GM12878 (cell line): ENCODE measurements around the gene RAPGEF6. TPM values are rescaled to one million over a fixed set of nuclear protein-coding genes. Genes with fewer than 3 reads are reported as not detected.

Experiments
- ATAC-seq: fragments of 200-7000 bp; cut with Tn5 transposase; 3 replicates; pipeline ENCODE4 v1.9.1; 2020; ENCODE audit warnings: mild to moderate bottlenecking, moderate library complexity
- BruUV-seq: library from RNA; stranded (reverse); fragments of 400-500 nt; replicated peaks from 2 replicates; lab custom pipeline; 2021; lab: Mats Ljungman, UMichigan
- CTCF ChIA-PET: fragments of 300-600 bp; sonication (Branson Sonifier 250); formaldehyde crosslinking; extraction: SDS; loops from one replicate; lab custom pipeline; 2021; ENCODE audit warnings: inconsistent platforms; lab: Yijun Ruan, JAX
- POLR2A ChIA-PET: fragments of 350-600 bp; formaldehyde crosslinking; extraction: SDS; loops from one replicate; lab custom pipeline; 2021; ENCODE audit warnings: inconsistent platforms; lab: Charles Lee
- RAD21 ChIA-PET: fragments of 300-600 bp; sonication (Branson Sonifier 250); formaldehyde crosslinking; loops from one replicate; lab custom pipeline; 2023; ENCODE audit warnings: antibody characterized with exemption; ENCODE audit not compliant: unreplicated experiment; lab: Charles Lee
- SMC1A ChIA-PET: fragments of 300-600 bp; sonication (Branson Sonifier 250); formaldehyde crosslinking; loops from one replicate; lab custom pipeline; 2023; ENCODE audit not compliant: unreplicated experiment, uncharacterized antibody; lab: Charles Lee
- DNase-seq: peaks from one replicate; pipeline ENCODE4 v3.0.0-alpha.2; 2011; ENCODE audit warnings: low read depth, low spot score
- FAIRE-seq: peaks from 3 replicates; lab custom pipeline; 2011; peaks lifted over from hg19 to GRCh38; lab: Jason Lieb, UNC
- H2AFZ ChIP-seq: 2 replicates; pipeline ENCODE4 v1.6.0; 2011; ENCODE audit warnings: low read depth, low read length, control low read depth; ENCODE audit not compliant: control insufficient read depth
- H3K27ac ChIP-seq: 2 replicates; pipeline ENCODE4 v1.5.1; 2011; ENCODE audit warnings: control low read depth; ENCODE audit not compliant: control insufficient read depth, insufficient read depth
- H3K27me3 ChIP-seq, 2 experiments: replicated peaks in 1 of 2; 2 replicates each; pipeline versions ENCODE4 v1.6.0 to v1.6.1; 2011; ENCODE audit warnings: low read length in 1 of 2; ENCODE audit not compliant: control insufficient read depth in 2 of 2, insufficient read depth in 2 of 2
- H3K36me3 ChIP-seq, 2 experiments: 2 replicates each; pipeline ENCODE4 v1.5.1; 2011; ENCODE audit warnings: low read length in 1 of 2; ENCODE audit not compliant: control insufficient read depth in 2 of 2, insufficient read depth in 2 of 2
- H3K4me1 ChIP-seq: 2 replicates; pipeline ENCODE4 v1.6.1; 2011; ENCODE audit warnings: mild to moderate bottlenecking, low read length, moderate library complexity, mixed read lengths; ENCODE audit not compliant: control insufficient read depth, insufficient read depth
- H3K4me2 ChIP-seq: 2 replicates; pipeline ENCODE4 v1.6.0; 2011; ENCODE audit warnings: control low read depth; ENCODE audit not compliant: control insufficient read depth, insufficient read depth
- H3K4me3 ChIP-seq: fragments of 200-600 bp; sonication (generic); 2 replicates; pipeline ENCODE4 v1.5.1; 2016
- H3K79me2 ChIP-seq: 2 replicates; pipeline ENCODE4 v1.6.0; 2011; ENCODE audit warnings: low read length; ENCODE audit not compliant: control insufficient read depth, insufficient read depth
- H3K9ac ChIP-seq: 2 replicates; pipeline ENCODE4 v1.8.0; 2011; ENCODE audit warnings: low read length, control low read depth, mixed read lengths; ENCODE audit not compliant: control insufficient read depth, insufficient read depth
- H3K9me3 ChIP-seq: replicated peaks from 3 replicates; pipeline ENCODE4 v1.5.1; 2011; ENCODE audit warnings: mild to moderate bottlenecking, low read length; ENCODE audit not compliant: control insufficient read depth, insufficient read depth
- H4K20me1 ChIP-seq: 2 replicates; pipeline ENCODE4 v1.6.0; 2011; ENCODE audit not compliant: control insufficient read depth, insufficient read depth
- ATF7 ChIP-seq: fragments of 450-650 bp; IDR thresholded peaks from 2 replicates; pipeline ENCODE4 v1.6.1; 2016; ENCODE audit warnings: low read depth, mild to moderate bottlenecking
- BACH1 ChIP-seq: fragments of 450-650 bp; IDR thresholded peaks from 2 replicates; pipeline ENCODE4 v1.6.1; 2017; ENCODE audit warnings: mild to moderate bottlenecking, borderline replicate concordance
- BHLHE40 ChIP-seq, 2 experiments: fragments of 450-650 bp in 1 of 2; IDR thresholded peaks; 2 replicates each; pipeline ENCODE4 v1.6.1; 2011 to 2017; ENCODE audit warnings: low read depth in 2 of 2, borderline replicate concordance in 1 of 2, improper control_type of control experiment in 1 of 2, low read length in 1 of 2, mild to moderate bottlenecking in 1 of 2
- CHD4 ChIP-seq: fragments of 200-600 bp; sonication (generic); IDR thresholded peaks from 2 replicates; pipeline ENCODE4 v1.6.1; 2016; ENCODE audit warnings: mild to moderate bottlenecking
- HDAC2 ChIP-seq: fragments of 200-600 bp; sonication (generic); IDR thresholded peaks from 2 replicates; pipeline ENCODE4 v1.6.1; 2017
- MEF2A ChIP-seq: IDR thresholded peaks from 2 replicates; pipeline ENCODE4 v1.6.1; 2011; ENCODE audit warnings: low read depth, mild to moderate bottlenecking, low read length, moderate library complexity; ENCODE audit not compliant: insufficient read depth
- PML ChIP-seq: IDR thresholded peaks from 2 replicates; pipeline ENCODE4 v1.6.1; 2012; ENCODE audit warnings: low read length, inconsistent platforms
- RAD51 ChIP-seq: fragments of 450-650 bp; IDR thresholded peaks from 2 replicates; pipeline ENCODE4 v1.6.1; 2016; ENCODE audit warnings: moderate library complexity, mild to moderate bottlenecking, inconsistent platforms
- TCF7 ChIP-seq: IDR thresholded peaks from 2 replicates; pipeline ENCODE4 v1.6.1; 2014; ENCODE audit warnings: antibody characterized with exemption, borderline replicate concordance
- WGBS: methylation state at CpG from one replicate; pipeline ENCODE4 v1.1.6; 2016; ENCODE audit warnings: low lambda C conversion rate; ENCODE audit not compliant: insufficient replicate concordance, insufficient coverage; ENCODE audit errors: missing lambda C conversion rate; 5-methylcytosine and 5-hydroxymethylcytosine counted together
- in situ Hi-C: fragments of 300-500 bp; cut with MboI; formaldehyde crosslinking; loops from 9 replicates; pipeline ENCODE4 v1.14.3; 2018; ENCODE audit warnings: mixed read lengths
- intact Hi-C: fragments of 100-400 bp; cut with micrococcal nuclease; formaldehyde crosslinking; loops from one replicate; pipeline ENCODE4 v1.14.2; 2022; ENCODE audit not compliant: unreplicated experiment
- polyA plus RNA-seq, 11 experiments: library from polyadenylated mRNA; depleted of rRNA in 4 of 11; unstranded in 6 of 11; stranded (reverse) in 5 of 11; fragments of >200 nt; fragmentation: Nextera tagmentation in 4 of 11; fragmentation: Illumina TruSeq in 1 of 11; extraction: Ambion mirVana in 4 of 11; extraction: Trizol in 1 of 11; gene quantifications; 1 replicate in 1 of 11; 2 replicates in 10 of 11; pipeline versions ENCODE4 v1.2.1 to v1.2.3, GENCODE V29; 2011 to 2016; ENCODE audit warnings: inconsistent platforms in 2 of 11, missing spikeins in 2 of 11, low read depth in 1 of 11
- total RNA-seq, 4 experiments: library from RNA; depleted of rRNA in 3 of 4; stranded (reverse); fragments of >200 nt in 3 of 4; fragmentation: Illumina TruSeq in 1 of 4; extraction: Trizol in 1 of 4; gene quantifications; 2 replicates each; pipeline versions ENCODE4 v1.2.1 to v1.2.3, GENCODE V29; 2013 to 2021
- TF ChIP-seq, protein P1 (sequence below): fragments of 150-350 bp; IDR thresholded peaks from 2 replicates; pipeline ENCODE4 v1.6.1; 2014; ENCODE audit warnings: mild to moderate bottlenecking, low read depth, low read length
- TF ChIP-seq, protein P2 (sequence below): fragments of 450-650 bp; IDR thresholded peaks from 2 replicates; pipeline ENCODE4 v1.6.1; 2017; ENCODE audit warnings: mild to moderate bottlenecking

Gene RAPGEF6
- total and polyA plus RNA-seq, 10 of the 15 experiments (the other 5 are each of a cell fraction or from before 2014, with no cell fraction given), result 2.9 to 24.0 (median 14.2) TPM

GRCh38 chr5:131386779-131387178 lies 248.2 kb downstream of the RAPGEF6 start:
- Histone ChIP-seq H3K27me3 (no peaks in the 10 kb centered on the region), H3K27ac (no peak overlapping the region), H3K79me2 (peaks cover 47% of the 10 kb centered on the region), H3K9me3 (no peaks in the 10 kb centered on the region), H3K36me3 (peaks cover 5 to 19% of the 10 kb centered on the region in 2 experiments), H3K4me2 (no peak overlapping the region), H3K9ac (no peak overlapping the region), H3K4me1 (peaks cover 23% of the 10 kb centered on the region), H3K4me3 (no peak overlapping the region), H4K20me1 (no peaks in the 10 kb centered on the region), H2AFZ (no peak overlapping the region)
- TSS peak; percentile 7 for BruUV-seq
- ChIA-PET SMC1A (interaction anchor here (1.1 to 5.9 kb wide), 4 partner anchors 14 to 122 kb away, joined by 3 to 67 read pairs (median 4); partner anchors contain the start of gene CDC42SE2), RAD21 (interaction anchor here (0.9 kb wide), 1 partner anchor 122 kb away, joined by 3 read pairs; the partner anchor contains the start of gene CDC42SE2), POLR2A (no interaction called here), CTCF (interaction anchor here (1.4 kb wide), 1 partner anchor 9 kb away, joined by 4 read pairs; no protein-coding TSS in a partner anchor)
- no peak for TF ChIP-seq BACH1
- no peak for TF ChIP-seq ATF7
- in situ Hi-C loops (no loop called here), intact Hi-C loops (no loop called here)
- FAIRE-seq (no peak), DNase-seq (no peak), ATAC-seq (no peak)
- 96% methylated on average over 4 of the region's 4 CpGs for WGBS

DNA sequence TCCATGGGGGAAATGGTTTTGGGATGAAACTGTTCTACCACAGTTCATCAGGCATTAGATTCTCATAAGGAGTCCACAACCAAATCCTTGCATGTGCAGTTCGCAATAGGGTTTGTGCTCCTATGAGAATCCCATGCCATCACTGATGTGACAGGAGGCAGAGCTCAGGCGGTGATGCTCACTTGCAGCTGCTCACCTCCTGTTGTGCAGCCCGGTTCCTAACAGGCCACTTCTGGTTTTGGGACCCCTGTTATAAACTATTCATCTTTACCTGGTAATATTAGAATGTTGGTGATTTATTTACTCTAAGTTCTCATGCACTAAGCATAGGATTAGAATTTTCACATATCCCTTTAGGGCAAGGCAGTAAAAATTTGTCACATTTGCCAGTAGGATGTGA lies 248.9 kb downstream of the RAPGEF6 start:
- Histone ChIP-seq H3K27me3 (no peaks in the 10 kb centered on the region), H3K4me3 (no peak overlapping the region), H3K4me2 (no peak overlapping the region), H3K79me2 (peaks cover 53% of the 10 kb centered on the region), H3K27ac (no peak overlapping the region), H4K20me1 (no peaks in the 10 kb centered on the region), H3K4me1 (peaks cover 30% of the 10 kb centered on the region), H3K9me3 (no peaks in the 10 kb centered on the region), H3K36me3 (peaks cover 5 to 16% of the 10 kb centered on the region in 2 experiments), H2AFZ (no peak overlapping the region), H3K9ac (no peak overlapping the region)
- in situ Hi-C loops, result no loop called here
- no TSS peak for BruUV-seq
- WGBS, result 98% methylated on average over 3 of the region's 3 CpGs
- DNase-seq (no peak), FAIRE-seq (no peak), ATAC-seq (no peak)
- TF ChIP-seq TCF7, result no peak
- TF ChIP-seq, protein P1, sequence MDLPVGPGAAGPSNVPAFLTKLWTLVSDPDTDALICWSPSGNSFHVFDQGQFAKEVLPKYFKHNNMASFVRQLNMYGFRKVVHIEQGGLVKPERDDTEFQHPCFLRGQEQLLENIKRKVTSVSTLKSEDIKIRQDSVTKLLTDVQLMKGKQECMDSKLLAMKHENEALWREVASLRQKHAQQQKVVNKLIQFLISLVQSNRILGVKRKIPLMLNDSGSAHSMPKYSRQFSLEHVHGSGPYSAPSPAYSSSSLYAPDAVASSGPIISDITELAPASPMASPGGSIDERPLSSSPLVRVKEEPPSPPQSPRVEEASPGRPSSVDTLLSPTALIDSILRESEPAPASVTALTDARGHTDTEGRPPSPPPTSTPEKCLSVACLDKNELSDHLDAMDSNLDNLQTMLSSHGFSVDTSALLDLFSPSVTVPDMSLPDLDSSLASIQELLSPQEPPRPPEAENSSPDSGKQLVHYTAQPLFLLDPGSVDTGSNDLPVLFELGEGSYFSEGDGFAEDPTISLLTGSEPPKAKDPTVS, result no peak
- no peak for TF ChIP-seq BHLHE40 (IDR thresholded peaks at IDR 0.05; ENCODE audit: borderline replicate concordance in 1 of 2, low read depth in 2 of 2, low read length in 1 of 2)
- TF ChIP-seq CHD4, result no peak
- no peak for TF ChIP-seq MEF2A
- TF ChIP-seq PML, result no peak
- TF ChIP-seq HDAC2, result no peak
- TF ChIP-seq, protein P2, sequence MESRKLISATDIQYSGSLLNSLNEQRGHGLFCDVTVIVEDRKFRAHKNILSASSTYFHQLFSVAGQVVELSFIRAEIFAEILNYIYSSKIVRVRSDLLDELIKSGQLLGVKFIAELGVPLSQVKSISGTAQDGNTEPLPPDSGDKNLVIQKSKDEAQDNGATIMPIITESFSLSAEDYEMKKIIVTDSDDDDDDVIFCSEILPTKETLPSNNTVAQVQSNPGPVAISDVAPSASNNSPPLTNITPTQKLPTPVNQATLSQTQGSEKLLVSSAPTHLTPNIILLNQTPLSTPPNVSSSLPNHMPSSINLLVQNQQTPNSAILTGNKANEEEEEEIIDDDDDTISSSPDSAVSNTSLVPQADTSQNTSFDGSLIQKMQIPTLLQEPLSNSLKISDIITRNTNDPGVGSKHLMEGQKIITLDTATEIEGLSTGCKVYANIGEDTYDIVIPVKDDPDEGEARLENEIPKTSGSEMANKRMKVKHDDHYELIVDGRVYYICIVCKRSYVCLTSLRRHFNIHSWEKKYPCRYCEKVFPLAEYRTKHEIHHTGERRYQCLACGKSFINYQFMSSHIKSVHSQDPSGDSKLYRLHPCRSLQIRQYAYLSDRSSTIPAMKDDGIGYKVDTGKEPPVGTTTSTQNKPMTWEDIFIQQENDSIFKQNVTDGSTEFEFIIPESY, result no peak
- no peak for TF ChIP-seq RAD51
- intact Hi-C loops, result no loop called here
- ChIA-PET SMC1A (interaction anchor here (0.7 to 5.9 kb wide), 5 partner anchors 9 to 189 kb away, joined by 3 to 67 read pairs (median 3); partner anchors contain the start of gene CDC42SE2), RAD21 (no interaction called here), POLR2A (interaction anchor here (0.6 to 2.2 kb wide), 2 partner anchors 8 to 1162 kb away, joined by 3 to 8 read pairs; no protein-coding TSS in a partner anchor), CTCF (interaction anchor here (1.4 kb wide), 2 partner anchors 10 to 225 kb away, joined by 4 read pairs; no protein-coding TSS in a partner anchor)
